HG03571 (cell line): ENCODE results near the gene MYO18A.

Experiments
- ATAC-seq: cut with Tn5 transposase; IDR thresholded peaks from one replicate; pipeline ENCODE4 v1.9.1; 2021; ENCODE audit not compliant: unreplicated experiment

The MYO18A gene

GRCh38 chr17:29084541-29085146, 95.6 kb downstream of the MYO18A start:
- ATAC-seq: no peak

GRCh38 chr17:29080965-29081364, 99.2 kb downstream of the MYO18A start:
- no peak for ATAC-seq

GRCh38 chr17:29080323-29080722, 99.9 kb downstream of the MYO18A start:
- no peak for ATAC-seq

- no peak for ATAC-seq
These were observed 100.3 kb downstream of the MYO18A start for GRCh38 chr17:29079887-29080286.

GRCh38 chr17:29079433-29079832, 100.8 kb downstream of the MYO18A start:
- no peak for ATAC-seq

- ATAC-seq: no peak
These were observed 101.8 kb downstream of the MYO18A start for GRCh38 chr17:29078183-29079045.

- ATAC-seq: no peak
These were observed 102.9 kb downstream of the MYO18A start for GRCh38 chr17:29077320-29077719.

- ATAC-seq: no peak
These were observed 103.5 kb downstream of the MYO18A start for GRCh38 chr17:29076722-29077121.

GRCh38 chr17:29076087-29076486, 104.1 kb downstream of the MYO18A start:
- no peak for ATAC-seq

- ATAC-seq: no peak
These were observed 105.7 kb downstream of the MYO18A start for GRCh38 chr17:29074488-29074887.

- ATAC-seq: no peak
These were observed 106.7 kb downstream of the MYO18A start for GRCh38 chr17:29073520-29073919.

- no peak for ATAC-seq
These were observed 107.2 kb downstream of the MYO18A start for GRCh38 chr17:29073045-29073444.

- no peak for ATAC-seq
These were observed 108.9 kb downstream of the MYO18A start for GRCh38 chr17:29071303-29071702.

GRCh38 chr17:29070781-29071180, 109.4 kb downstream of the MYO18A start:
- no peak for ATAC-seq

- ATAC-seq: no peak
These were observed 109.9 kb downstream of the MYO18A start for GRCh38 chr17:29070308-29070707.

GRCh38 chr17:29069526-29070041, 110.6 kb downstream of the MYO18A start:
- no peak for ATAC-seq

- ATAC-seq: no peak
These were observed 111.4 kb downstream of the MYO18A start for GRCh38 chr17:29068818-29069217.

- ATAC-seq: no peak
These were observed 113.6 kb downstream of the MYO18A start for GRCh38 chr17:29066606-29067005.

GRCh38 chr17:29066047-29066446, 114.2 kb downstream of the MYO18A start:
- no peak for ATAC-seq

GRCh38 chr17:29063992-29064391, 116.2 kb downstream of the MYO18A start:
- ATAC-seq: no peak

GRCh38 chr17:29062215-29062614, 118.0 kb downstream of the MYO18A start:
- ATAC-seq: no peak

GRCh38 chr17:29061036-29061435, 119.2 kb downstream of the MYO18A start:
- ATAC-seq: no peak
